Duodenal mucosa (tissue), 2 donors: ENCODE data around the gene RANBP17.
"Not testable (repeated sequence)": the region's sequence is repeated elsewhere in the genome, so short reads cannot be mapped to it uniquely, and the experiment has no call there.

Experiments used
- H3K27ac ChIP-seq: one replicate; pipeline ENCODE4 v1.7.0; 2013; ENCODE audit warnings: low read depth, low read length
- H3K27me3 ChIP-seq, 2 donors: one replicate each; pipeline ENCODE4 v1.7.0; 2013; ENCODE audit warnings: low read length in 2 of 2, control low read depth in 1 of 2; ENCODE audit not compliant: insufficient read depth in 2 of 2, control insufficient read depth in 1 of 2
- H3K36me3 ChIP-seq, 2 donors: one replicate each; pipeline ENCODE4 v1.7.0; 2013; ENCODE audit warnings: low read length in 2 of 2, control low read depth in 1 of 2; ENCODE audit not compliant: insufficient read depth in 2 of 2, control insufficient read depth in 1 of 2
- H3K4me1 ChIP-seq, 2 donors: one replicate each; pipeline ENCODE4 v1.7.0; 2013; ENCODE audit warnings: low read length in 2 of 2, control low read depth in 1 of 2; ENCODE audit not compliant: insufficient read depth in 2 of 2, control insufficient read depth in 1 of 2
- H3K4me3 ChIP-seq, 2 donors: one replicate each; pipeline ENCODE4 v1.7.0; 2013; ENCODE audit warnings: low read length in 2 of 2, low read depth in 1 of 2
- H3K9ac ChIP-seq, 2 donors: one replicate each; pipeline ENCODE4 v1.7.0; 2013; ENCODE audit warnings: low read length in 2 of 2, low read depth in 1 of 2
- H3K9me3 ChIP-seq, 2 donors: one replicate each; pipeline ENCODE4 v1.7.0; 2013; ENCODE audit warnings: low read length in 2 of 2, control low read depth in 1 of 2; ENCODE audit not compliant: control insufficient read depth in 1 of 2

The RANBP17 gene

DNA sequence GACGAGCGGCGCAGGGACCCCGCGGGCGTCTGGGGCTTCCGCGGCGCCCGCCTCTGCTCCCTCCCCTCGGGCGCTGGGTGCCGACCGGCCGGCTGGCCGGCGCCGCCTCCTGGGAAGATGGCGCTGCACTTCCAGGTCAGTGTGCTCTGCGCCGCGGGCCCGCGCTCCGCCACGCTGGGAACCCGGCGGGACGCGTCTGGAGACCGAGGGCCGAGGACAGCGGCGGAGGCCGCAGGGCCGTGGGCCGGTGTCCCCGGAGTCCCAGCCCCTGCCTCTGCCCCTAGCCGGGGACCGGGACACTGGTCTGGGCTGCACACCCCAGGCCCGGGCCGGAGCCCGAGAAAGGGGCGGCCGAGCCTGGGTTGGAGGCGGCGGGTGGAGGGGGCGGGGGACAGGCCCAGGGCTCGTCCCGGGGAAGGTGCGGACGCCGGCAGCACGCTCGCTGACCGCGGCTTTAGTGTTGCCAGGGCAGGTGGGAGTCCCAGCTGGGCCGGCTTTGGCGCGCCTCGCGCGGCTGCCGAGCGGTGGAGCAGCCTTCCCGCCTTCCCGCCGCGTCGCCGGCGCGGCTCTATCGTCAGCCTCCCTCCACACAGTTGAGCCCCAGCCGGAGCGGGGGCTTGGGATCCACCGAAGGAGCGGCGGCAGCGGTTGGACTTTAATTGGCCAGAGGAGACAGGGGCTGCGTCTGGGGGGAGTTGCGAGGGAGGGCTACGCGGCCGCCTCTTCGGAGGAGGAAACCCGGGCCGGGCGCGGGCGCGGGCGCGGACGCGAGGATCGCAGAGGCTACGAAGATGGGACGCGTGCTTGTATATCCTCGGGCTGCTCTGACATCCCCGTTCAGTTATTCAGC lies at the start of gene RANBP17:
Gene RANBP17 (plus strand): TSS at position 102 of the 850 bp plus-strand sequence.
- Histone ChIP-seq H3K4me1 (peaks cover 8 to 9% of the 10 kb centered on the region in 2 donors), H3K9ac (peak within 1 kb of the TSS; percentile 25 to 29), H3K4me3 (peak within 1 kb of the TSS; percentile 59 to 76), H3K27ac (no peak within 1 kb of the TSS), H3K9me3 (peaks cover 3 to 12% of the 10 kb centered on the region in 2 donors), H3K27me3 (peaks cover 0 to 3% of the 10 kb centered on the region in 2 donors), H3K36me3 (no peaks in the 10 kb centered on the region)

DNA sequence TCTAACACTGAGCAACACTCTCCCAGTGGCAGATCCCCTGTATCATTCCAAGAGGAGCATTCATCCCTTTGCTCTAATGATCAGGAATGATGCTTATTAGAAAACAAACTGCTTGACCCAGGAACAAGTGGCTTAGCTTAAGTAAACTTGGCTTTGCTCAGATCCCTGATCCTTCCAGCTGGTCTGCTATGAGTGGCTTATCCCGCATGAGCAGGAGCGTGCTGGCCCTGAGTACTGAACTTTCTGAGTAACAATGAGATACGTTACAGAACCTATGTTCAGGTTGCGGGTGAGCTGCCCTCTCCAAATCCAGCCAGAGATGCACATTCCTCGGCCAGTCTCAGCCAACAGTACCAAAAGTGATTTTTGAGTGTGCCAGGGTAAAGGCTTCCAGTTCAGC lies 48.6 kb upstream of the RANBP17 start:
- Histone ChIP-seq H3K9me3 (no peaks in the 10 kb centered on the region), H3K27ac (no peak overlapping the region), H3K36me3 (no peaks in the 10 kb centered on the region), H3K4me3 (no peak overlapping the region), H3K9ac (no peak overlapping the region), H3K4me1 (no peaks in the 10 kb centered on the region), H3K27me3 (peaks cover 0 to 3% of the 10 kb centered on the region in 2 donors)

DNA sequence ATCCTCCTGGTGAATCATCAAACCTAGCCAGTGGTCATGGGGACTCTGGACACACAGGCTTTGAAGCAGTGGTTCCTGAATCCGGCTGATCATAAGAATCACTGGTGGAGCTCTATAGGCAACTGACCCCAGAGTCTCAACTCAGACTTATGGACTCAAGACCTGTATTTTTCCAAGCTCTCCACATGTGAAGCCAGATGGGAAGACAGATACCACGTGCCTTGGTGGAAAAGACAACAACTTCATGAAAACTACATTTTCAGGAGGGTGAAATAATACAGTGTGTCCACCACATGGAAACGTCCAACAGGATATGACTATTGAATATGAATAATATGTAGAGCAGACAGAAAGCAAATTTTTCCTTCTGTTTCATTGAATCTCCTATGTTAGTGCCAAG lies 44.6 kb upstream of the RANBP17 start:
- peaks cover 0 to 3% of the 10 kb centered on the region in 2 donors for H3K27me3 ChIP-seq
- H3K27ac ChIP-seq: no peak overlapping the region
- no peaks in the 10 kb centered on the region for H3K4me1 ChIP-seq
- no peaks in the 10 kb centered on the region for H3K9me3 ChIP-seq
- no peaks in the 10 kb centered on the region for H3K36me3 ChIP-seq
- H3K9ac ChIP-seq: no peak overlapping the region
- H3K4me3 ChIP-seq: no peak overlapping the region

DNA sequence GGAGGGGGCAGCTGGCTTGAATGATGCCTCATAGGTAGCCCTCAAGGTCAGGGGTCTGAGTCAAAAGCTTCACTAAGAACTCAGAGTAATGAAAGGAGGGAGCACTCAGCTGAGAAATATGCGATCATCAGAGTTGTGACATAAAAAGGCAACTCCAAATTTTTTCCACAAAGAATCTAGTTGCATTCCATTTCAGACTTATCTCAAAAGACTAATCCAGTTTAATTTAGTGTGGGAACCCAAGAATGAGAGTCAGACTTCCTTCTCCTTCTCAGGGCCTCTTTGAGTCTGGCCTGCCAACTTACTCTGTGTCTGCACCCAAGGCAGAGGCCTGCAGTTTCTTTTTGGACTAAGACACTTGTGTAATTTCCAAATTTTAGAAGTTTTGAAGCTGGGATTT lies 43.6 kb upstream of the RANBP17 start:
- Histone ChIP-seq H3K27me3 (peaks cover 0 to 1% of the 10 kb centered on the region in 2 donors), H3K27ac (no peak overlapping the region), H3K4me1 (no peaks in the 10 kb centered on the region), H3K36me3 (no peaks in the 10 kb centered on the region), H3K9me3 (no peaks in the 10 kb centered on the region), H3K4me3 (no peak overlapping the region), H3K9ac (no peak overlapping the region)

DNA sequence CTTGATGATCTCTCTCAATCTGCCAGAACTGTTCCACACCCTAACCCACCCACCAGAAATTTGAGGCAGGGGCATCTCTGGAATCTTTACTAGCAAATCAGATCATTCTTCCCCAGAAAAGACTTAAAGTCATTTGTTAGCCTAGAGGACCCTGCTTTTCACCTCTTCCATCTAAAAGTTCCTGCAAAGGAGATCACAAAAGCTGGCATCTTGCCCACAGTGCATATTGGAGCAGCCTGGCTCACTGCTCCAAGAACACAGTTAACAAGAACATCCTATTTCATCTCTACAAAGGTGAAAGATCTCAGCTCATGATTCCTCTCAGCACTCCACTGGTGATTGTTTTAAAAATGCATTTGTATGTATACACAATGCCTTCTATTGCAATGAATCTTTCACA lies 42.0 kb upstream of the RANBP17 start:
- Histone ChIP-seq H3K4me1 (no peaks in the 10 kb centered on the region), H3K9me3 (no peaks in the 10 kb centered on the region), H3K4me3 (no peak overlapping the region), H3K27me3 (no peaks in the 10 kb centered on the region), H3K27ac (no peak overlapping the region), H3K9ac (no peak overlapping the region), H3K36me3 (no peaks in the 10 kb centered on the region)

DNA sequence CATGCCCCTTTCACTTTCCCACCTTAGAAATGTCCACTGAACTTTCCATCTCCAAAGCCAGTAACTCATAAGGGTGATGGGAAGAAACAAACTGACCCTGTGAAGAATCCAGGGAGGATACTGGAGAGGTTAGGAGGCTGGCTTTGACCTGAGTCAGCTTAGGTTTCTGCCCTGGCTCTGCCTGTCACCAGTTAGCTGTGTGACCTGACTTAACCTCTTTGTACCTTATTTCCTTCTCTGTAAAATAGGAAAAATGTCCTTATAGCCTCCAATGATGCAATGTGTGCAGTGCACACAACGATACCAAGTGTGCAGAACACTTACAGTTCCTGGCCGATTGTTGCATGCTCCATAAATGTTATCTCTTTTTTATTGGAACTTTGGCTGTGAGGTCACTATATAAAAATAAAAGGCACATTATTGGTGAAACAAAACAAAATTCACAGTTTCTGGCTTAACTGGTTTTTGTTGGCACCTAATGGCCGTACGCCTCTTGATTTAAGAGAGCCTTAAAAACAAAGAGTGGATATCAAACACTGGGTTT lies 40.5 kb upstream of the RANBP17 start:
- Histone ChIP-seq H3K27ac (no peak overlapping the region), H3K9me3 (no peaks in the 10 kb centered on the region), H3K9ac (no peak overlapping the region), H3K27me3 (no peaks in the 10 kb centered on the region), H3K36me3 (no peaks in the 10 kb centered on the region), H3K4me1 (no peaks in the 10 kb centered on the region), H3K4me3 (no peak overlapping the region)

DNA sequence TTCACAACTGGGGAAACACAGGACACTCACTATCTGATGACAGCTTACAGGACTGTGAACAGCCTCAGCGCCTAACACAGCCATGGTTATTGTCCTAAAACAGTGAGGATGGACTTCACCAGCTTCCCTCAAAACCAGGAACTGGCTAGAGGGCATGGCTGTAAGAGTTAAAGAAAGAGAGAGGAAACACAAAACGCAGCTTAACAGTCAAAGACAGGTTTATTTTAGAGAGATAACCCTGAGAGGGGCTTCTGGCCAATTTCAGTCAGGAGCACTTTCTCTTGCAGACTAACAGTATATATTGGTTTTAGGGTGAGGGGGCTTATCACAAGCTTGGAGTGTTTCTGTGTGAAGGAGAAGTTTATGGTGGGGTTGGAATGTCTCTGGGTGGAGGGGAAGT lies 35.7 kb upstream of the RANBP17 start:
- Histone ChIP-seq H3K27ac (no peak overlapping the region), H3K27me3 (no peaks in the 10 kb centered on the region), H3K4me3 (no peak overlapping the region), H3K4me1 (no peaks in the 10 kb centered on the region), H3K9me3 (no peaks in the 10 kb centered on the region), H3K9ac (no peak overlapping the region), H3K36me3 (no peaks in the 10 kb centered on the region)

DNA sequence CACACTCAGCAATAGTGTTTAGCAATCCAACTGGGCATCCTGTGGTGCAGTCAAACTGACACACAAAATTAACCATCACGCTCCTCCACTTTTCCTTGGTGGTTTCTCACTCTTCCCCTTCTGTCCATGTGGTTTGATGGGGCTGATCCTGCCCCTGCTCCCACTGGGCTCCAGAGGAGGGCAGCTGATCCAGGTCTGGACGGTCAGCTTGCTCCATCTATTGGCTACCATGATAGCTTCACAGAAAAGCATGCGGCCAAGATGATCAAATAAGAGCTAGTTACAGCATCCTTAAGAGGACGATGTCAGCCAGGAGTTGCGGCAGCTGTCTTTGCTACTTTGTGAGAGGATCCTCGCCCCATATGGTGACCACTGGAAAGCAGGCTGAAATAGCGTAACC lies 29.6 kb upstream of the RANBP17 start:
- Histone ChIP-seq H3K27me3 (no peaks in the 10 kb centered on the region), H3K9ac (no peak overlapping the region), H3K4me1 (no peaks in the 10 kb centered on the region), H3K36me3 (no peaks in the 10 kb centered on the region), H3K9me3 (no peaks in the 10 kb centered on the region), H3K4me3 (no peak overlapping the region), H3K27ac (no peak overlapping the region)

DNA sequence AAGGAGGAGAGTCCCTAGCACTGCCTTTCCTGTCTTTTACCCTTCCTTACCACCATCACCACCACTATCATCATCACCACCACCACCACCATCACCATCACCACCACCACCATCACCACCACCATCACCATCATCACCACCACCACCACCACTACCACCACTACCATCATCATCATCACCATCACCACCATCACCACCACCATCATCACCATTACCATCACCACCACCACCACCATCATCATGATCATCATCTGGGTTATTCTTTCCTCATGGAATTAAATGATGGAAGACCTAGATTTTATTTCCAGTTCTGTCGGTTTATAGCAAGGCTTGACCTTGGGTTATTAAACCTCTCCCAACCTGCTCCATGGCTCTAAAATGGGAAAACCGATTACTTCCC lies 27.8 kb upstream of the RANBP17 start:
- H3K9ac ChIP-seq, H3K36me3 ChIP-seq, H3K27me3 ChIP-seq, H3K27ac ChIP-seq, H3K4me1 ChIP-seq, H3K9me3 ChIP-seq, H3K4me3 ChIP-seq: not testable (repeated sequence)

DNA sequence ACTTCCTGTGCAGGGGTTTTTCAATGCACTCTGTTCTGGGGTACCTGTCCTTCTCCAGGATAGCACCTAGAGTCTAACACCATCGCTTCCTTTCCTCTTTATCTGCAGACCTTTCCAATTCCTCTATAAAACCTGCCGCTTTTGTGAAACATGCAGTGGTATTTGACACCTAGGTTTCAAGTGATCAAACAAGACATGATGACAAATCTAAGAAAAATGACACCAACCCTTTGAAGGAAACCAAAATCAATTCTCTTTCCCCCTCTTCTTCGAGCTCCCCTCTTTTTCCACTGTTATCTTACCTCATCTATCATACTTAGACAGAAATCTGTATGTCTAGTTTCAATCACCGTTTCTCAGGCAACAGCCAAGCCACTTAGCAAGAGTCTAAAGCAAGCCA lies 25.6 kb upstream of the RANBP17 start:
- H3K27ac ChIP-seq: no peak overlapping the region
- no peak overlapping the region for H3K4me3 ChIP-seq
- no peaks in the 10 kb centered on the region for H3K27me3 ChIP-seq
- no peaks in the 10 kb centered on the region for H3K36me3 ChIP-seq
- H3K9me3 ChIP-seq: no peaks in the 10 kb centered on the region
- no peaks in the 10 kb centered on the region for H3K4me1 ChIP-seq
- no peak overlapping the region for H3K9ac ChIP-seq
